ENCODE results near the gene NAPG.
"Not testable (repeated sequence)": the region's sequence is repeated elsewhere in the genome, so short reads cannot be mapped to it uniquely, and the experiment has no call there.

The NAPG gene

GRCh38 chr18:10525697-10526560 lies at the start of gene NAPG:
Gene NAPG (plus strand): TSS chr18:10526027. CDS start chr18:10526103, 76 bp downstream.
- DNase-seq, result peak; percentile 89 to 90

- no peak for DNase-seq
Measured at GRCh38 chr18:10476338-10476791, 49.5 kb upstream of the NAPG start.

GRCh38 chr18:10477121-10477862 lies 48.5 kb upstream of the NAPG start:
- no peak for DNase-seq

GRCh38 chr18:10477863-10478260 lies 48.0 kb upstream of the NAPG start:
- DNase-seq, result no peak

GRCh38 chr18:10481831-10482230 lies 44.0 kb upstream of the NAPG start:
- DNase-seq, result no peak

- DNase-seq, result no peak
Measured at GRCh38 chr18:10482363-10482984, 43.4 kb upstream of the NAPG start.

- no peak for DNase-seq
Measured at GRCh38 chr18:10482985-10483949, 42.6 kb upstream of the NAPG start.

GRCh38 chr18:10485475-10485874 lies 40.4 kb upstream of the NAPG start:
- no peak for DNase-seq

GRCh38 chr18:10486362-10486761 lies 39.5 kb upstream of the NAPG start:
- DNase-seq, result no peak

GRCh38 chr18:10487154-10487553 lies 38.7 kb upstream of the NAPG start:
- no peak for DNase-seq

GRCh38 chr18:10488017-10488416 lies 37.8 kb upstream of the NAPG start:
- no peak for DNase-seq

GRCh38 chr18:10490401-10491165 lies 35.2 kb upstream of the NAPG start:
- DNase-seq, result peak; percentile 50 to 60

- DNase-seq, result no peak
Measured at GRCh38 chr18:10495936-10496335, 29.9 kb upstream of the NAPG start.

GRCh38 chr18:10497206-10497749 lies 28.5 kb upstream of the NAPG start:
- no peak for DNase-seq

- no peak for DNase-seq
Measured at GRCh38 chr18:10499230-10499629, 26.6 kb upstream of the NAPG start.

GRCh38 chr18:10500038-10500437 lies 25.8 kb upstream of the NAPG start:
- no peak for DNase-seq

GRCh38 chr18:10504723-10505122 lies 21.1 kb upstream of the NAPG start:
- no peak for DNase-seq

GRCh38 chr18:10505892-10506291 lies 19.9 kb upstream of the NAPG start:
- not testable (repeated sequence) for DNase-seq

GRCh38 chr18:10508591-10508990 lies 17.2 kb upstream of the NAPG start:
- DNase-seq, result no peak

- DNase-seq, result no peak
Measured at GRCh38 chr18:10511236-10511635, 14.6 kb upstream of the NAPG start.

- DNase-seq, result no peak
Measured at GRCh38 chr18:10514082-10514481, 11.7 kb upstream of the NAPG start.
